Measurements from ENCODE around the gene ZNF845. TPM values are rescaled to one million over a fixed set of nuclear protein-coding genes. Genes with fewer than 3 reads are reported as not detected.

Gene ZNF845
- total and polyA plus RNA-seq, 4 donors = 0.68 to 5.8 (median 1.5) TPM

- no peaks in the 10 kb centered on the region for H3K4me1 ChIP-seq (ENCODE audit: control insufficient read depth in 4 of 4, insufficient read depth in 4 of 4, low read length in 3 of 4)
- peaks cover 6 to 22% (median 11%) of the 10 kb centered on the region in 4 donors for H3K9me3 ChIP-seq (ENCODE audit: control insufficient read depth in 4 of 4, low read length in 3 of 4)
- H3K36me3 ChIP-seq (ENCODE audit: control insufficient read depth in 4 of 4, insufficient read depth in 3 of 4, low read depth in 1 of 4, low read length in 3 of 4) = peaks cover 4 to 16% (median 12%) of the 10 kb centered on the region in 4 donors
- no peak overlapping the region for H3K9ac ChIP-seq (ENCODE audit: low read depth in 1 of 2, low read length in 2 of 2)
- TF ChIP-seq REST (IDR thresholded peaks at IDR 0.05) = no peak
- no peak for TF ChIP-seq TAF1 (conservative IDR thresholded peaks at IDR 0.05)
- TF ChIP-seq FOXA2 (IDR thresholded peaks at IDR 0.05) = no peak
- no peak for TF ChIP-seq RXRA (IDR thresholded peaks at IDR 0.05)
- TF ChIP-seq ATF3 (IDR thresholded peaks at IDR 0.05) = no peak
- no peak for TF ChIP-seq FOXA1 (IDR thresholded peaks at IDR 0.05)
- no peak for TF ChIP-seq EGR1 (IDR thresholded peaks at IDR 0.05; ENCODE audit: low read depth in 2 of 2)
- TF ChIP-seq SP1 (IDR thresholded peaks at IDR 0.05) = no peak
- TF ChIP-seq NR2F2 (IDR thresholded peaks at IDR 0.05) = no peak
- no peak for TF ChIP-seq RAD21 (IDR thresholded peaks at IDR 0.05)
- TF ChIP-seq HNF4A (conservative IDR thresholded peaks at IDR 0.05) = no peak
- TF ChIP-seq YY1 (IDR thresholded peaks at IDR 0.05) = no peak
- DNase-seq (ENCODE audit: low spot score) = no peak
- no peaks in the 10 kb centered on the region for H3K27me3 ChIP-seq (ENCODE audit: control insufficient read depth in 4 of 4, insufficient read depth in 4 of 4, low read length in 3 of 4)
- H3K4me3 ChIP-seq (ENCODE audit: low read depth in 1 of 3, low read length in 3 of 3) = no peak overlapping the region
- WGBS = 76% methylated on average over 3 of the region's 3 CpGs
- no peak overlapping the region for H3K27ac ChIP-seq (ENCODE audit: low read depth in 1 of 2, low read length in 2 of 2)
Observed at GRCh38 chr19:53374288-53374687, 40.7 kb downstream of the ZNF845 start.

GRCh38 chr19:53374743-53375142 lies 41.2 kb downstream of the ZNF845 start:
- WGBS = 96% methylated on average over 1 of the region's 1 CpG
- Histone ChIP-seq H3K4me1 (ENCODE audit: control insufficient read depth in 4 of 4, insufficient read depth in 4 of 4, low read length in 3 of 4) (no peaks in the 10 kb centered on the region), H3K27ac (ENCODE audit: low read depth in 1 of 2, low read length in 2 of 2) (no peak overlapping the region), H3K9me3 (ENCODE audit: control insufficient read depth in 4 of 4, low read length in 3 of 4) (peaks cover 6 to 22% (median 13%) of the 10 kb centered on the region in 4 donors), H3K9ac (ENCODE audit: low read depth in 1 of 2, low read length in 2 of 2) (no peak overlapping the region), H3K4me3 (ENCODE audit: low read depth in 1 of 3, low read length in 3 of 3) (peak overlapping the region in 1 of 3 donors; percentile 30), H3K27me3 (ENCODE audit: control insufficient read depth in 4 of 4, insufficient read depth in 4 of 4, low read length in 3 of 4) (no peaks in the 10 kb centered on the region), H3K36me3 (ENCODE audit: control insufficient read depth in 4 of 4, insufficient read depth in 3 of 4, low read depth in 1 of 4, low read length in 3 of 4) (peaks cover 4 to 20% (median 13%) of the 10 kb centered on the region in 4 donors)
- DNase-seq (ENCODE audit: low spot score) = no peak
- TF ChIP-seq SP1 (IDR thresholded peaks at IDR 0.05) = no peak

GRCh38 chr19:53381376-53381775 lies 47.8 kb downstream of the ZNF845 start:
- Histone ChIP-seq H3K27ac (ENCODE audit: low read depth in 1 of 2, low read length in 2 of 2) (no peak overlapping the region), H3K27me3 (ENCODE audit: control insufficient read depth in 4 of 4, insufficient read depth in 4 of 4, low read length in 3 of 4) (no peaks in the 10 kb centered on the region), H3K9ac (ENCODE audit: low read depth in 1 of 2, low read length in 2 of 2) (no peak overlapping the region), H3K9me3 (ENCODE audit: control insufficient read depth in 4 of 4, low read length in 3 of 4) (peaks cover 25 to 74% (median 44%) of the 10 kb centered on the region in 4 donors), H3K4me3 (ENCODE audit: low read depth in 1 of 3, low read length in 3 of 3) (peak overlapping the region in 2 of 3 donors; percentile 39 to 66), H3K4me1 (ENCODE audit: control insufficient read depth in 4 of 4, insufficient read depth in 4 of 4, low read length in 3 of 4) (no peaks in the 10 kb centered on the region), H3K36me3 (ENCODE audit: control insufficient read depth in 4 of 4, insufficient read depth in 3 of 4, low read depth in 1 of 4, low read length in 3 of 4) (peaks cover 2 to 25% (median 23%) of the 10 kb centered on the region in 4 donors)
- 98% methylated on average over 3 of the region's 3 CpGs for WGBS
- no peak for DNase-seq (ENCODE audit: low spot score)
- TF ChIP-seq MAX (IDR thresholded peaks at IDR 0.05) = no peak
- TF ChIP-seq HNF4G (IDR thresholded peaks at IDR 0.05) = no peak
- TF ChIP-seq ZBTB33 (IDR thresholded peaks at IDR 0.05) = no peak
- TF ChIP-seq GABPA (IDR thresholded peaks at IDR 0.05 in 1 of 2, conservative IDR thresholded peaks at IDR 0.05 in 1 of 2) = no peak
- no peak for TF ChIP-seq SP1 (IDR thresholded peaks at IDR 0.05)
- no peak for TF ChIP-seq ATF3 (IDR thresholded peaks at IDR 0.05)
- TF ChIP-seq RXRA (IDR thresholded peaks at IDR 0.05) = no peak
- no peak for TF ChIP-seq CTCF (IDR thresholded peaks at IDR 0.05; ENCODE audit: low read depth, low read length, missing input control)
- no peak for TF ChIP-seq FOXA1 (IDR thresholded peaks at IDR 0.05)
- TF ChIP-seq YY1 (IDR thresholded peaks at IDR 0.05) = no peak
- TF ChIP-seq EGR1 (IDR thresholded peaks at IDR 0.05; ENCODE audit: low read depth in 2 of 2) = no peak
- TF ChIP-seq FOXA2 (IDR thresholded peaks at IDR 0.05) = no peak
- no peak for TF ChIP-seq NR2F2 (IDR thresholded peaks at IDR 0.05)
- TF ChIP-seq RAD21 (IDR thresholded peaks at IDR 0.05) = no peak

Data from liver (tissue), 9 donors.